ENCODE data around the gene DCLK1. TPM values are rescaled to one million over a fixed set of nuclear protein-coding genes. Genes with fewer than 3 reads are reported as not detected.

DCLK1 gene
- total and polyA plus RNA-seq, 5 donors from 2014 or later = not detected

- H3K4me3 ChIP-seq (ENCODE audit: low read depth, low read length) = no peak overlapping the region
- H3K36me3 ChIP-seq (ENCODE audit: control insufficient read depth, insufficient read depth, low read length) = no peaks in the 10 kb centered on the region
- no peaks in the 10 kb centered on the region for H3K36me3 Mint-ChIP-seq
- no peaks in the 10 kb centered on the region for H3K27me3 ChIP-seq (ENCODE audit: control insufficient read depth, insufficient read depth, low read length)
- no peak overlapping the region for H3K27ac Mint-ChIP-seq
- H3K9me3 Mint-ChIP-seq = peaks cover 0 to 6% (median 0%) of the 10 kb centered on the region in 7 donors
- H3K27ac ChIP-seq (ENCODE audit: insufficient read depth, low read length, poor library complexity, severe bottlenecking) = no peak overlapping the region
- no peaks in the 10 kb centered on the region for H3K4me1 ChIP-seq (ENCODE audit: control insufficient read depth, insufficient read depth, low read length, poor library complexity, severe bottlenecking)
- no peaks in the 10 kb centered on the region for H3K4me1 Mint-ChIP-seq
- ATAC-seq (ENCODE audit: low read depth in 2 of 2) (no peak), DNase-seq (no peak)
- H3K4me3 Mint-ChIP-seq = no peak overlapping the region
- no peaks in the 10 kb centered on the region for H3K9me3 ChIP-seq (ENCODE audit: control insufficient read depth in 2 of 2, low read length in 2 of 2)
- H3K27me3 Mint-ChIP-seq = no peaks in the 10 kb centered on the region
Measured at GRCh38 chr13:35767256-35767976, 363.8 kb downstream of the DCLK1 start.

- Histone ChIP-seq H3K36me3 (ENCODE audit: control insufficient read depth, insufficient read depth, low read length) (no peaks in the 10 kb centered on the region), H3K4me3 (ENCODE audit: low read depth, low read length) (no peak overlapping the region), H3K4me1 (ENCODE audit: control insufficient read depth, insufficient read depth, low read length, poor library complexity, severe bottlenecking) (no peaks in the 10 kb centered on the region), H3K27ac (ENCODE audit: insufficient read depth, low read length, poor library complexity, severe bottlenecking) (no peak overlapping the region), H3K27me3 (ENCODE audit: control insufficient read depth, insufficient read depth, low read length) (no peaks in the 10 kb centered on the region), H3K9me3 (ENCODE audit: control insufficient read depth in 2 of 2, low read length in 2 of 2) (no peaks in the 10 kb centered on the region)
- peaks cover 0 to 6% (median 0%) of the 10 kb centered on the region in 7 donors for H3K9me3 Mint-ChIP-seq
- no peaks in the 10 kb centered on the region for H3K4me1 Mint-ChIP-seq
- DNase-seq (no peak), ATAC-seq (ENCODE audit: low read depth in 2 of 2) (no peak)
- no peaks in the 10 kb centered on the region for H3K27me3 Mint-ChIP-seq
- no peaks in the 10 kb centered on the region for H3K36me3 Mint-ChIP-seq
- no peak overlapping the region for H3K4me3 Mint-ChIP-seq
- H3K27ac Mint-ChIP-seq = peak overlapping the region in 1 of 3 donors; percentile 2
Measured at GRCh38 chr13:35766663-35767062, 364.5 kb downstream of the DCLK1 start.

- no peaks in the 10 kb centered on the region for H3K4me1 ChIP-seq (ENCODE audit: control insufficient read depth, insufficient read depth, low read length, poor library complexity, severe bottlenecking)
- no peak for ATAC-seq (ENCODE audit: low read depth in 2 of 2)
- Mint-ChIP-seq H3K4me3 (no peak overlapping the region), H3K27ac (no peak overlapping the region), H3K4me1 (no peaks in the 10 kb centered on the region), H3K9me3 (peaks cover 0 to 3% (median 0%) of the 10 kb centered on the region in 7 donors), H3K36me3 (no peaks in the 10 kb centered on the region), H3K27me3 (no peaks in the 10 kb centered on the region)
- H3K36me3 ChIP-seq (ENCODE audit: control insufficient read depth, insufficient read depth, low read length) = no peaks in the 10 kb centered on the region
- no peak overlapping the region for H3K27ac ChIP-seq (ENCODE audit: insufficient read depth, low read length, poor library complexity, severe bottlenecking)
- no peak overlapping the region for H3K4me3 ChIP-seq (ENCODE audit: low read depth, low read length)
- no peaks in the 10 kb centered on the region for H3K27me3 ChIP-seq (ENCODE audit: control insufficient read depth, insufficient read depth, low read length)
- DNase-seq = no peak
- no peaks in the 10 kb centered on the region for H3K9me3 ChIP-seq (ENCODE audit: control insufficient read depth in 2 of 2, low read length in 2 of 2)
Measured at GRCh38 chr13:35765941-35766340, 365.2 kb downstream of the DCLK1 start.

- H3K27me3 ChIP-seq (ENCODE audit: control insufficient read depth, insufficient read depth, low read length) = no peaks in the 10 kb centered on the region
- Mint-ChIP-seq H3K4me1 (no peaks in the 10 kb centered on the region), H3K27ac (no peak overlapping the region), H3K4me3 (no peak overlapping the region), H3K36me3 (no peaks in the 10 kb centered on the region), H3K9me3 (peaks cover 0 to 3% (median 0%) of the 10 kb centered on the region in 7 donors), H3K27me3 (no peaks in the 10 kb centered on the region)
- H3K4me3 ChIP-seq (ENCODE audit: low read depth, low read length) = no peak overlapping the region
- ATAC-seq (ENCODE audit: low read depth in 2 of 2) (no peak), DNase-seq (no peak)
- no peak overlapping the region for H3K27ac ChIP-seq (ENCODE audit: insufficient read depth, low read length, poor library complexity, severe bottlenecking)
- no peaks in the 10 kb centered on the region for H3K4me1 ChIP-seq (ENCODE audit: control insufficient read depth, insufficient read depth, low read length, poor library complexity, severe bottlenecking)
- no peaks in the 10 kb centered on the region for H3K9me3 ChIP-seq (ENCODE audit: control insufficient read depth in 2 of 2, low read length in 2 of 2)
- no peaks in the 10 kb centered on the region for H3K36me3 ChIP-seq (ENCODE audit: control insufficient read depth, insufficient read depth, low read length)
Measured at GRCh38 chr13:35765366-35765765, 365.8 kb downstream of the DCLK1 start.

DNA sequence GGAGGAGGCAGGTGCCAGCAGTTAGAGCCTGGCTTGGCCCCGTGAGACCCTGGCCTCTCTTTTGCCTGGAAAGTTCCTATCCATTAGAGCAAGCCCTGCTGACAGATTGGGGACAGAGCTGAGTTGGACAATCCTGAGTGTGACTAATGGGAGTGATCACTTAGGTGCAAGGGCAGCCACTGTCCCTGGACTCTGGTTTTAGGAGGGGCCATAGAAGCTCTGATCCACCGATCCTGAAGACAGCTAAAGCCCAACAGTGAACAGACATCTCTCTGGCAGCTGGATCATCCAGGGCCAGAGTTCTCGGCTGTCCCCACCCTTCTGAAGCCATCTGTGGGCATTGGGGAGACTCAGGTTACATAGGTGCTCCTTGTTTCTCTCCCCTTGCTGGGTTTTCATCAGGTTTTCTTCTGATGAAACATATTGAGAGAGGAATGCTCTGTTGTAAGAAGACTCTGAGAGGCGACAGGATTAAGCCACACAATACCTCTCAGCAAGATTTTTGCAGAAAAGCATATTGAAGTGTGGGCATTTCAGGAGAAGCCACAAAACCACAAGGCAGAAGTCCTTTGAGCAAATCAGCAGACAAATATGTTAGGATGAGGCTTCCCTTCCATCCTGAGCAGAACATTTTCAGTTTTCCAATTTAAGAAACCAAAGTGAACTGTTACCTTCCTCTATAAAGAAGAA is 366.7 kb downstream of the DCLK1 start:
- DNase-seq = no peak
- Mint-ChIP-seq H3K27ac (no peak overlapping the region), H3K4me3 (no peak overlapping the region), H3K9me3 (peaks cover 0 to 7% (median under 1%) of the 10 kb centered on the region in 7 donors), H3K4me1 (no peaks in the 10 kb centered on the region), H3K36me3 (no peaks in the 10 kb centered on the region), H3K27me3 (no peaks in the 10 kb centered on the region)
- ATAC-seq (ENCODE audit: low read depth in 2 of 2) = no peak
- Histone ChIP-seq H3K4me1 (ENCODE audit: control insufficient read depth, insufficient read depth, low read length, poor library complexity, severe bottlenecking) (no peaks in the 10 kb centered on the region), H3K36me3 (ENCODE audit: control insufficient read depth, insufficient read depth, low read length) (no peaks in the 10 kb centered on the region), H3K4me3 (ENCODE audit: low read depth, low read length) (no peak overlapping the region), H3K27me3 (ENCODE audit: control insufficient read depth, insufficient read depth, low read length) (no peaks in the 10 kb centered on the region), H3K9me3 (ENCODE audit: control insufficient read depth in 2 of 2, low read length in 2 of 2) (peaks cover 0 to 3% of the 10 kb centered on the region in 2 experiments), H3K27ac (ENCODE audit: insufficient read depth, low read length, poor library complexity, severe bottlenecking) (no peak overlapping the region)

DNA sequence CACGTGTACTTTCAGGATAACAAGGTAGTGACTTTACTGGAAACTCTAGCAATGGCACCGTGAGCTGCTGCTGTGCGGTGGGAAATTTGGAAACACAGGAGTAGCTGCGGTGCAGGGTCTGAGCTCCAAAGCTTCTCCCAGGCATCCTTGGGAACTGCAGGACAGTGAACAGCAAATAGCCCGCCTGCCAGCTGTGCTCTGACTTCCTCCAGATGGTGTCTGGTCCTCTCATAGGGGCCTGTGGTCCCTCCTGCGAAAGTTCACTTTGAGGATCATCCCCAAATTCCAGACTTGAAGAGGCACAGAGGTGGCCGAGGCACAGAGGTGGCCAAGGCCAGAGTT is 367.4 kb downstream of the DCLK1 start:
- no peaks in the 10 kb centered on the region for H3K36me3 ChIP-seq (ENCODE audit: control insufficient read depth, insufficient read depth, low read length)
- H3K27ac ChIP-seq (ENCODE audit: insufficient read depth, low read length, poor library complexity, severe bottlenecking) = no peak overlapping the region
- no peaks in the 10 kb centered on the region for H3K27me3 ChIP-seq (ENCODE audit: control insufficient read depth, insufficient read depth, low read length)
- H3K9me3 ChIP-seq (ENCODE audit: control insufficient read depth in 2 of 2, low read length in 2 of 2) = peaks cover 0 to 8% of the 10 kb centered on the region in 2 experiments
- no peak overlapping the region for H3K4me3 ChIP-seq (ENCODE audit: low read depth, low read length)
- Mint-ChIP-seq H3K27ac (no peak overlapping the region), H3K9me3 (peaks cover 0 to 13% (median 5%) of the 10 kb centered on the region in 7 donors), H3K4me3 (no peak overlapping the region), H3K36me3 (no peaks in the 10 kb centered on the region), H3K27me3 (no peaks in the 10 kb centered on the region), H3K4me1 (no peaks in the 10 kb centered on the region)
- H3K4me1 ChIP-seq (ENCODE audit: control insufficient read depth, insufficient read depth, low read length, poor library complexity, severe bottlenecking) = no peaks in the 10 kb centered on the region
- DNase-seq = no peak
- ATAC-seq (ENCODE audit: low read depth in 2 of 2) = no peak

DNA sequence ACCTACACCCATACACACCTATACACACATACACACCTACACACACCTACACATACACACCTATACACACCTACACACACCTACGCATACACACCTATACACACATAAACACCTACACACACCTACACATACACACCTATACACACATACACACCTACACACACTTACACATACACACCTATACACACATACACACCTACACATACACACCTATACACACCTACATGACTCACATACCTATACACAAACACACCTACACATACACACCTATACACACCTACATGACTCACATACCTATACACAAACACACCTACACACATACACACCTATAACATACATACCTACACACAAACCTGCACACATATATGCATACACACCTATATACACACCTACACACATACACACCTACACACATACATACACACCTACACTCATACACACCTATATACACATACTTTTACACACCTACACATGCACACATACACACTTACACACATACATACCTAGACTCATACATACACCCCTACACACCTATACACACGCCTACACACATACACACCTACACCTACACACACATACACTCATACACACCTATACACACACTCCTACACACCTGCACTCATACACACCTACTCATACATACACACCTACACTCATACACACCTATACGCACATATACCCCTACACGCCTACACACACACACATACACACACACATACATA is 368.0 kb downstream of the DCLK1 start:
- ATAC-seq (ENCODE audit: low read depth in 2 of 2) = no peak
- no peaks in the 10 kb centered on the region for H3K27me3 ChIP-seq (ENCODE audit: control insufficient read depth, insufficient read depth, low read length)
- peaks cover 0 to 15% (median 6%) of the 10 kb centered on the region in 7 donors for H3K9me3 Mint-ChIP-seq
- H3K4me1 Mint-ChIP-seq = no peaks in the 10 kb centered on the region
- no peak overlapping the region for H3K4me3 Mint-ChIP-seq
- H3K9me3 ChIP-seq (ENCODE audit: control insufficient read depth in 2 of 2, low read length in 2 of 2) = peaks cover 0 to 8% of the 10 kb centered on the region in 2 experiments
- no peak overlapping the region for H3K27ac Mint-ChIP-seq
- no peaks in the 10 kb centered on the region for H3K27me3 Mint-ChIP-seq
- DNase-seq = no peak
- no peaks in the 10 kb centered on the region for H3K4me1 ChIP-seq (ENCODE audit: control insufficient read depth, insufficient read depth, low read length, poor library complexity, severe bottlenecking)
- no peak overlapping the region for H3K4me3 ChIP-seq (ENCODE audit: low read depth, low read length)
- H3K36me3 Mint-ChIP-seq = no peaks in the 10 kb centered on the region
- H3K36me3 ChIP-seq (ENCODE audit: control insufficient read depth, insufficient read depth, low read length) = no peaks in the 10 kb centered on the region
- H3K27ac ChIP-seq (ENCODE audit: insufficient read depth, low read length, poor library complexity, severe bottlenecking) = no peak overlapping the region
